ENCODE data around the gene ULK1.

Gene ULK1

DNA sequence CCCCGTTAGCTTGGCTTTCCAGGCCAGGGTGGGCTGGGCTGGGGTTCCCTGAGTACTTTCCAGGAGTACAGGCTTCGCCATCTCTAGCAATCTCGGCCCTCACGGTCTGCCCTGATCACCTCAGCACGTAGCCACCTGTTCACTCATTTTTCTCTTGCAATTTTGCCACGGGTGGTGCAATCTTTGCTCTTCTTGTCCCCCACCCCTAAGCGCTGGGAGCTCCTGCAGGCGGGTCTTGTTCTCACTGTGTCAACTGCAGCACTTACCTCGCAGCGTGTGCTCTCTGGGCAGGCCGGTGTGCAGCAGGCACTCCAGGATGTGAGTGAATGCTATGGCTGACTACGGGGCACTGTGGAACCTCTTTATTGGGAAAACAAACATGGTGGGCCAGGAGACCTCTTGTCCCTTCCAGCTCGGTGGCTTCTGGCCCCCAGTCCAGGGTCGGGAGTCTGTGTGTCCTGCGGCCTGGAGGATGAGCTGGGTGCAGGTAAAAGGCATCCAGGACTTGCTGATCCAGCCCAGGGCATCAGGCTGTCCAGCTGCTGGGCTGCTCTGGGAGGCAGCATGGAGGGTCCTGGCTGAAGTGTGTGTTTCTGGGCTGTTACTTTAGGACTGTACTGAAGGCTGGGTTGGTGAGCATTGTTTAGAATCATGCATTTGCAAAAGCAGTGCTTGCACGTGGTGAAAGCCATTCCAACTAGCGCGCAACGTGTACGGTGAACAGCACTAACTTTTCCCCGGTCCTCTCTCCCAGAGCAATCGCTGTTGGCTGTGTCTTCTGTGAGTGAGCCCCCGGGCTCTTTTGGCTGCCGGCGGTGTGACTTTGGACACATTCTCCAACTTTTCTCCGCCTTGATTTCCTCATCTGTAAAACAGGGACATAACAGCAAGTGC, 1.5 kb upstream of the ULK1 start:
- DNase-seq (ENCODE audit: low read depth in 2 of 2), result no peak

DNA sequence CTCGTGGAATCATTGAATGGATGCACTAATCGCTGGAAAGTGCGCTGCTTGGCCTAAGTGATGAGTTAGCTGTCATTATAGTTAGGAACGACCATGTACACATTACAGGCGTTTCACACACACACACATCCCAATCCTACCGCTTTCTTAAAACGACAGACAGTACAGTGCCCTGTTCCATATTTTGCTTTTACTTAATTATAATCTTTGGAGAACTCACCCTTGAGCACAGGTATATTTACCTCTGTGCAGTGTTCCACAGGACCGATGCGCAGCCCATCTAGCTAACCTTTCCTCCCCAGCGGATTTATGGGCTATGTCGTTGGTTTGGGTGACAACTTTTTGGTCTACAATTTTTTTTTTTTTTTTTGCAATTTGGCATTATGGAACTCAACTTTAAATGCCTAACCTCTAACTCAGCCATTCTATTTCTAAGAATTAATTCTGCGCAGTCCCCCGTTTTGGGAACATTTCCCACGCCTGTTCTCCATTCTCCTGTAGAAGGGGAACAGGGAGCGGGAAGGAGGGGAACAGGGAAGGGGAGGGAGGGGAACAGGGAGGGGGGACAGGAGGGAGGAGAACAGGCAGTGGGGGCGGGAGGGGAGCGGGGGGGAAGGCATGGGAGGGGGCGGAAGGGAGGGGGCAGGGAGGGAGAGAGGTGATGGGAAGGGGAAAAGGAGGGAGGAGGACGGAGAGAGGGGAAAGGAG, 663 bp upstream of the ULK1 start:
- DNase-seq (ENCODE audit: low read depth in 2 of 2), result no peak

DNA sequence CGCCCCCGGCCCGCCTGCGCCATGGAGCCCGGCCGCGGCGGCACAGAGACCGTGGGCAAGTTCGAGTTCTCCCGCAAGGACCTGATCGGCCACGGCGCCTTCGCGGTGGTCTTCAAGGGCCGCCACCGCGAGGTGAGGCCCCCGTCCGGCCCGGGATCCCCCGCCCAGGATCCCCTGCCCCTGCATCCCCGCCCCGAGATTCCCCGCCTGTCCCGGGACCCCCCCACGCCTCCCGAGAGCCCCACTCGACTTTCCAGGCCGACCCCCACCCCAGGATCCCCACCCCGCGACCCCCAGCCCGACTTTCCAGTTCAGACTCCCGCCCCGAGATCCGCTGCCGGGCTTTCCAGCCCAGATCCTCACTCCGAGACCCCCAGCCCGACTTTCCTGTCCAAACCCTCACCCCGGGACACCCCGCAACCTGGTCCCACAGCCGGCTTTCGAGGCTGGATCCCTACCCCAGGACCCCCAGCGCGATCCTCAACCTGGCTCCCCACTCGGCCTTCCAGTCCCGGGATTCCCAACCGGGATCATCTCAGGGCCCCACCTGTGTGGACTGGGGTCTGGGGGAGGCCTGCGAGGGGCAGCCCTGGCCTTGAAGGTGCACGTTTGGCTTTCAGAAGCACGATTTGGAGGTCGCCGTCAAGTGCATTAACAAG, 688 bp downstream of the ULK1 start:
- DNase-seq (ENCODE audit: low read depth in 2 of 2), result no peak

DNA sequence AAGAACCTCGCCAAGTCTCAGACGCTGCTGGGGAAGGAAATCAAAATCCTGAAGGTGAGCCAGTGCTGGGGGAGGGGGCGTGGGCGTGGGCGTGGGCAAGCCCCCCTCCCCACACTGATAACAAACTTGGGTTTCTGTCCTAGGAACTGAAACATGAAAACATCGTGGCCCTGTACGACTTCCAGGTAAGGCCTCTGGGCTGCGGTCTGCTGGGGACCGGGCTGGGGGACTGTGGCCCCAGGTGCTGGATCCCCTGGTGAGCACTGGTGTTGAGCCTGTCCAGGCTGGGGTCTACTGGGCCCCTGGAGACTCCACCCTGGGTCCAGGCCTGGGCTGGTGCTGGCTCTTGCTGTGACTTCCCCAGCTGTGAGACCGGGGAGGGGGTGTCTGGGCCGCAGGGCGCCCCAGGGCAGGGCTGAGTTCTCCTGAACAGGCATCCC, 1.2 kb downstream of the ULK1 start:
- peak in 1 of 2 donors; percentile 8 for DNase-seq (ENCODE audit: low read depth in 2 of 2)

DNA sequence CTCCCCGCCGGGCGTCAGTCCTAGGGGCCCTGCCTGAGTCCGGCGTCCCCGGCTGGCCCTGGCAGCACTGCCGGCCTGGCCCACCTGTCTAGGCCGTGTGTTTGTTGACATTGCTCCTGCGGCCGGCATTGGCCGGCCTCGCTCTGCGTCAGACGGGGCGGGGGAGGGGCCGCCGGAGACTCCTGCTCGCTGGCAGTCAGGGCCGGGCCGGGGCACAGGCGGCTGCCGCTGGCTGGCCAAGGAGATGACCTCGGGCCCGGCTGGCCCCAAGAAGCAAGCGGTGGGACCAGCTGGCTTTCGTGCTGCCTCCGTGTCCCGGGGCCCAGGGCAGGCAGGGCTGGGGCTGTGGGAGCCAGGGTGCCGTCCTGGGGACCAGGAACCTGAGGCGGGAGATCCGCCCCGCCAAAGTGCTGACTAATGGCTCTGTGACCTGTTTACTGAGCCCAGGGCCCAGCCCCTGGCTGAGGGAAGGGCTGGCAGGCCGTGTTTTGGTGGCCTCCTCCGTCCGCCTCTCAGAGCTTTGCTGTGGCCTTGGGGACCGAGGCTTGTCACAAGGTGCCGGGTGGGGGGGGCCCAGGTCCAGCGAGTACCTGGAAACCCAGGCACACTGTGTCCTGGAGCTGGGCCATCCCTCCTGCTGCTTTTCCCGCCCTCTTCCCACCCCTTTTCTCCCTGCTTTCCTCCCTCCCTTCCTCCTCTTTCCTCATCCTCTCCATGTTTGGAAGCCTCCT, 1.8 kb downstream of the ULK1 start:
- peak; percentile 29 to 65 for DNase-seq (ENCODE audit: low read depth in 2 of 2)

DNA sequence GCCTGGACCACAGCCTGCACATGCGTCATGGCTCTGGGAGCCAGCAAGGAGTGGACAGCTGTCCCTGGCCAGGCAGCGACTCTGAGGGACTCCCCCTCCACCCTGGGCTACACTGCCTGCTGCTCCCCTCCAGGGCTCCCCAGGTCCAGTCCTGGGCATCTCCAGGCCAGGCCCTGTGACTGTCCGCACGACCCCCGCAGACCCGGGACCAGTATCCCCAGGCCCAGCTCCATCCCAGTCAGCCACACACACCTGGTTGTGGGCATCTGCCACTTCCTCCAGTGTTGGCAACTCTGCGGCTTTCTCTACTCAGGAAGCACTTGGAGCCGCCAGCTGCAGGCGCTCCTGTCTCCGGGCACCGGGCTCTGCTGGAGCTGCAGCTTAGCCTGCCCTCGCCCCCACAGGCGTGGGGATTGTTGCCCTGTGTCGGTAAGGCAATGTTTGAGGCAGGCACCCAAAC, 2.4 kb downstream of the ULK1 start:
- DNase-seq (ENCODE audit: low read depth in 2 of 2), result no peak

DNA sequence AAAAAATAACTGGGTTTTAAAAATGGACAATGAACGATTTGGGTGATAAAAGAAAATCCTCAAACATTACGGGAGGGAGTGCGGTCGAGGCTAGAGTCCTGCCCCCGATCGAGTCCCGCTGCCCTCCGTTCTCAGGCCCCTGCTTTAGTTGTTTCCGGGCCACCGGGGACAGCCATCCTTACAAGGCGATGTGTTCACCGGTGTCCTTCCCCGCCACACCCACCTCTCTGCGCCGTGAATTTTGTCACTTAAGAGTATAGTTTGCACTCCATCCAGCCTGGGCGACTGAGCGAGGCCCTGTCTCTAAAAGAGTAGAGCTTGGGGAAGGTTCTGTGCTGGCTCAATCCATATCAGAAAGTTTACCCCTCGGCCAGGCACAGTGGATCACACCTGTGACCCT, 2.9 kb downstream of the ULK1 start:
- no peak for DNase-seq (ENCODE audit: low read depth in 2 of 2)

DNA sequence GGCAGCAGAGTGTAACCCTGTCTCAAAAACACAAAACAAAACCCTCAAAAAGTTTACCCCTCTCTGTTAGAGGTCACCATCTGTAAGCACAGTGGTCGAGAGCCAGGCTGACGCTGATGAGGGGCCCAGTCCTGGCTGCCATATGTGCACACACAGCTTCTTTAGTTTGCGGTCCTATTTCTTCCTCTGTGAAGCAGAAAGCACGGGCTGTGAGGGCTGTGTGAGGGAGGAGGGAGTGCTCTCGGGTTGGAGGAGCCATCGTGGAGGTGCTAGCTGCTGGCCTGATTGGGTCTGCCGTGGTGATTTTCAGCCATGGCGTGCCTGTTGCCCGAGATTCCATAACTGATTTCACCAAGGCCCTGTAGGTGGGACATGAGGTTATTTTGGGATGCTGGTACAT, 3.5 kb downstream of the ULK1 start:
- no peak for DNase-seq (ENCODE audit: low read depth in 2 of 2)

DNA sequence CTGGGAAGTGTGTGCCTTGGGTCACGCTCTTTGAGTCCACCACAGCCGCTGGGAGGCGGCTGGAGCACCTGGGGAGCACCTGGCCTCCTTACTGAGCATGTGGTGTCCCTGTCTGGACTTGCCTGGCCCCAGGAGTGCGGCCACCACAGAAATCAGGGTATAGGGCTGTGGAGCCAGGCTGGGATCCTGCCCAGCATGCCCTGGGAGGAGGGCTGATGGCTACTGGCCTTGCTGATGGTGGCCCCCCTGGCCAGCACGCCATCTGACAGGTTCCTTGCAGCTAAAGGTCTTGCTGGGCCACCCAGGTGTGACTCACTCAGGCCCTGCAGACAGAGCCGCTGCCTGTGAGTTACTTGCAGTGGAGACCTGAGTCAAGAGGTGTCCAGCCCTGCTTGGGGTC, 6.0 kb downstream of the ULK1 start:
- no peak for DNase-seq (ENCODE audit: low read depth in 2 of 2)

DNA sequence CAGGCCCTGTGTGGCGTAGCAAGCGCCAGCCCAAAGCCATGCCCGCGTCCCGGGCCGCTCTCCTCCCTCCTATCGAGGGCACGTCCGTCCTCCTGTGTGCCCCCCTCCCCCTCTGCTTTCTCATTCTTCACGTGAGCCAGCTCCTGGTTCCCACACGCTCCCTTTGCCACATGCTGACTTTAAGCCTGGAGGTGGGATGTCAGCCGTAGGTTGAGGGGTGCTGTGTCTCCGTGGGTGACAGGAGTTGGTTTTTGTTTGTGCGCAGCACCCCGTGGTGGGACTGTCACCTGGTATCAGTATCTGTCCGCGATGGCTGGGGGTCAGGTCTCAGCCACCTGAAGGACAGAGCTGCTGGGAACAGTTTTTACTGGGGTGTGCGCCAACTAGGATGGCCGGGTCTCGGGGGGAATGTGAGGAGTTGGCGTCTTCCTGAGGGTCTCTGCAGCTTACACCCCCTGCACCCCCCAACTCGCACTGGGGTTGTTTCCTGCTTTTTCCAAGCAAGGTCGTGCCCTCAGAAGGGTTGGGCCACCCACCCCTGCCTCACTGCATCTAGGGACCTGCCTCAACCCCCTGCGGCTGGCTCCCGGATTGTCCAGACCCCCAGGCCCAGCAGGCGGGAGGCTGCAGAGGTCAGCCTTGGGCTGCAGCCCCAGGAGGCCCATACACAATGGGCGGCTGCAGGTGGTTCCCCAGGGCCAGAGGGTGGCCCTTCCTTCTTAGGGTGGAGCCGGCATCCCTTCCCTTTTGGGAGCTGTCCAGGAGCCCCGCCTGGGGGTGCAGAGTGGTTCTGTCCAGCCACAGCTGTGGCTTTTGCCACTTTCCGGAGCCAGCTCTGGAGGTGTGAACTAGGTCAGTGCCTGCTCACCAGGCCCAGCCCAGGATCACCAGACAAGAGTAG, 7.3 kb downstream of the ULK1 start:
- DNase-seq (ENCODE audit: low read depth in 2 of 2), result no peak

DNA sequence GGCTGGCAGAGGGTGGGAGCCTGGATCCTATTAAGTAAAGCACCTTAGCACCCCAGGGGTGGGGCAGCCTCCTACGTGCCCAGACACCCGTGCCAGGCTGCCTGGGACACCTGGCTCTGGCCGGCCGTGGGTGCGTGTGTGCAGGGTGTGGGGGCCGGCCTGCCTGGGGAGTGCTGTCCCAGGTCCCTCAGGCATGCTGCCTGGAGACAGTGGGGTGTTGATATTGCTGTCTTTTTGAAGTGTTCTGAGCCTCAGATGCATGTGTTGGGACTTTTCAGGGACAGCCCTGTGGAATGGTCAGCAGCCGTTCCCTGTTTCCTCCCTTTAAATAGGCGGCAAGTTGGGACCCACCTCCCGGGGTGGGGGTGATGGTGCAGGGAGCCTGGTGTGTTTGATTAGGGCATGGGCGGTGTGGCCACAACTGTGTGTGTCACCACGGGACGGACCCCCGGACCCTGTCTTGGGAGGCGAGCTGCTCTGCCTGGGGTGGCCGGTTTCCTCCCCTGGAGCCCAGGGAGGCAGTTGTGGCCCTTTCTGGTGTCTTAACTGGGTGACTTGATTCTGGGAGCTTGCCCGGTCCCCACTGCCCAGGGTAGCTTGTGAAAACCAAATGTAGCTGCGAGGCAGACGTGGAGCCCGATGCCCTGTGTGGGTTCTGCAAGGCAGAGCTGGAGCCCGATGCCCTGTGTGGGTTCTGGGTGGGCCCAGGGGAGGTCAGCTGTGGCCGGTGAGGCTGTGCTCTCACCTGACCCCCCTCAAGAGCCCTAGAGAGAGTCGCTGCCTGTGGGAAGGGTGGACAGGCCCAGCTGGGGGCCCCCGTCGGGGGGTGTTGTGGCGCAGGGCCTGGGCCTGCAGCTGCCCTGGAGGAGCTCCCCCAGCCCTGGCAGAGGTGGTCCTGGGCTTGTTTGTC, 8.2 kb downstream of the ULK1 start:
- DNase-seq (ENCODE audit: low read depth in 2 of 2), result no peak

DNA sequence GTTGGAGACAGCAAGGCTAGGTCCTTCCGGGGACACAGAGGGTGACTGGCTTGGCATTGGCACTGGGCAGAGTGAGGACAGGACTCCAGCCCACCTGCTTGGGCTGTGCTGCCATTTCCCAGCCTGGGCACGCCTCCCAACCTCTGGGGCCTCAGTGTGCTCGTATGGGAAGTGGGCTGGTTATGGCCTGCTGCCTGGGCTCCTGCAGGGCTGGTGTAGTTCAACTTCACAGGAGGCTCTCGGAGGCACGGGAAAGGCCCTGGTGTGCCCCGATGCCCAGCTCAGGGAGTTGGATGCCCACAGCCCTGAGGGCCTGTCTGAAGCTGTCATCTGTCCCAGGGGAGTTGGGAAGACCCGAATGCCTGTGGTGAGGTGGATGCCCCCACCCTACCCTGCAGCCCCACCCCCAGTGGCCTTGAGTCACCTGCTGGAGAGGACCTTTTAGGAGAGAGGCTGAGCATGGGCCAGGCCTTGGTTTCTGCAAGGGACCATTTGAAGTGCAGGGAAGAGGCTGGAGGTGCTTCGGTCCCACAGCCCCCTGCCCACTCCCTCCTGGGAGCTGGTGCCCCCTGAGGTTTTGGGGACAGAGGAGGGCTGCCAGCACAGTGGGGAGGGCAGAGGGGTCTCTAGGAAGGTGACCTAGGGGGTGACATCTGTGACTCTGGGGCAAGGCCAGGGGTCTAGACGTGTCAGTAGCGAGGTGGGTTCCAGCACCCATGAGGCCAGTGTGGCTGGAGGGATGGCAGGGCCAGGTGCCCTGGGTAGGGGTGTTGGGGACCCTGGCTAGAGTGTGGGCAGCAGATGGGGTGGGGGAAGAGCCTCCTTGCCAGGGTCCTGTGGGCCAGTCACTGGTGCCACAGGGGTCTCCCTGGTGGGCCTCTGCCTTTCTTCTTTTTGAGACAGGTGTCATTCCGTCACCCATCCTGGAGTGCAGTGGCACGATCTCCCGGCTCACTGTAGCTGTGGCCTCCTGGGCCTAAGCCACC, 9.1 kb downstream of the ULK1 start:
- DNase-seq (ENCODE audit: low read depth in 2 of 2), result no peak

DNA sequence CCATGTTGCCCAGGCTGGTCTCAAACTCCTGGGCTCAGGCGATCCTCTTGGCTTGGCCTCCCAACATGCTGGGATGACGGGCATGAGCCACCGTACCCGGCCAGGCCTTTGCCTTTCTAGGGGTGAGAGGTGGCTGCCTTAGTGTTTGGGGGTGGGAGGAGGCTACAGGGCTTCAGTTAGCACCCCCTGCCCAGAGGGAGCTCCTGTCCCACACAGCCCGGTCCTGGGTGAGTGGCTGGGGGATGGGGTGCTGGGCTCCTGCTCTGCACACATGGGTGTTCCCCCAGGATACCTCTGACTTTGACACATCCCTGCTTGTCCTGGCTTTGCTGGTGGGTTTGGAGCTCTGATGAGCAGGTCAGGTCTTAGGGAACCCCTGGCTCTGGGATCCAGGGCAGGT, 9.9 kb downstream of the ULK1 start:
- DNase-seq (ENCODE audit: low read depth in 2 of 2), result no peak

DNA sequence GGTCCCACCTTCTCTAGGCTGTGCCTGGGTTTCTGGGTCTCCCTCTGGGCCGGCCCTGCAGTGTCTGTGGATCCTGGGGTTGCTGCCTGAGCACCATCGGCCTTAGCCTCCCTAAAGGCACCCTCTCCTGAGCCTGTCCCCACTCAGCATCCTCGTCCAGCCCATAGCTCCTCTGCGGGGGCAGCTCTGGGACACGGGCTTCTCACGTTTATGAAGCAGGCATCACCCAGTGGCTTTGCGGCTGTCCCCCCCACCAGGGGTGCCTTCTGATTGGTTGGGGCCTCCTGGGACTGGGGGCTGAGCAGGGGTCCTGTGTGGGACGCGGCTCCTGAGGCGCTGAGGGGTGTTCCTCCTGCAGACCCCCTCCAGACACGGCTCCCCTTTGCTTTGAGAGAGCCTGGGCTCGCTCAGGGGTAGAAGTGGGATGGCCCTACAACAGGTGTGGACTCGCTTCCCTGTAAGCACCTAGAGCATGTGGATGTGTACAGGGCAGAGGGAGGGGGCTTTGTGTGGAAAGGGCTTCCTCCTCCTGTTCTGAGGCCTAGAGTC, 10.7 kb downstream of the ULK1 start:
- no peak for DNase-seq (ENCODE audit: low read depth in 2 of 2)

DNA sequence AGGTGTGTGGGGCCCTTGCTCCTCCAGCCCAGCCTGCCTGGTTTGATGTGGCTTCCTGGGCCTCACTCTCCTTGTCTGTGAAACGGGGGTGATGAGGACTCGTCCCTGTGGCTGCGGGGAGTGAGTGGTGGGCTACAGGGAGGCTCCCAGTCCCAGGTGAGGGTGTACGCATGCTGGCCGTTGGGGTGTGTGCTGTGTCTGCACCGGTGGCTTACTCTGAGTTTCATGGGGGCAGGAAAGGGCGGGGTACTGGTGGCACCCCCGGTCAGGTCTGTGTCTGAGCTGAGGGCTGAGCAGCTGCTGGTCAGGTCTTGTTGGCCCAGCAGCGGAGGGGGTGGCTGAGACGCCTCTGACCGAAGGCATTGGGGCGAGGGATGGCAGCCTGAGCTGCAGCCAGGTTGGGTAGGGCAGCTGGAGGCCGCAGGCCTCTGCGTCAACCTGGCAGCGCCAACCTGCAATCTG, 11.2 kb downstream of the ULK1 start:
- DNase-seq (ENCODE audit: low read depth in 2 of 2), result no peak

DNA sequence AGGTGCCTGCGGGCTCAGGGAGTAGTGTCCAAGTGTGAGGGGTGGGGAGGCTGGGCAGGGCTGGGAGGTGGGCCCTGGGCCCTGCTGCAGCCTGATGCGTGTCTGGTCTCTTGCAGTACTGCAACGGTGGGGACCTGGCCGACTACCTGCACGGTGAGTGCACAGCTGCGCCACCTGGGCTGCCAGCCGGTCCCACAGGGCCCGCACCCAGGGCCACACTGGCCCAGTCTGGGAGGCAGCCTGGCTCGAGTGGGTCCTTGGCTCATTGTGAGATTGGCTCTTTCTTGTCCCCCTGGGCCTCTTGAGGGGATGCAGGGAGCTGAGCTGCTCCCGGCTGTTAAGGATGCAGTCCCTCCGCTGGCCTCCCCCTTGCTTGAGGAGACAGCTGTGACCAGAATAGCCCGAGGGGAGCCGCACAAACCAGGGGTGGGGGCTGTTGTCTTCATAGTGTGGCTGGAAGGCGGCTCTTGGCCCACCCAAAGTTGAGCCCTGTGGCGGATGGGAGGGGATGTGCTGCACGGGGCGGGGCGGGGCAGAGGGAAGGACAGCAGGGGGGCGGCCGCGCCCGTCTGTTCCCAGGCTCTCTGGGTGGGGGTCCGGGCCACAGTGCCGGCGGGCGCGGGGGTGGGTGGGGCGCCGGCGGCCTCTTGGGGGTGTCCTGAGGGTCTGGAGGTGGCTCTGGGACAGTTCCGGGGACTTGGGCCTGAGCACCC, 13.1 kb downstream of the ULK1 start:
- DNase-seq (ENCODE audit: low read depth in 2 of 2), result no peak
